OCI-LY7 (cell line): ENCODE data around the gene MYO16. TPM values are rescaled to one million over a fixed set of nuclear protein-coding genes. Genes with fewer than 3 reads are reported as not detected.

ENCODE experiments used
- BruUV-seq: library from RNA; stranded (reverse); fragments of 400-500 nt; replicated peaks from 2 replicates; lab custom pipeline; 2021; lab: Mats Ljungman, UMichigan
- CTCF ChIA-PET: fragments of 300-600 bp; sonication (Branson Sonifier 250); formaldehyde crosslinking; loops from one replicate; lab custom pipeline; 2022; ENCODE audit warnings: antibody characterized with exemption; ENCODE audit not compliant: unreplicated experiment; lab: Charles Lee
- POLR2A ChIA-PET: fragments of 300-600 bp; sonication (Branson Sonifier 250); formaldehyde crosslinking; loops from one replicate; lab custom pipeline; 2022; ENCODE audit warnings: antibody characterized with exemption; lab: Charles Lee
- DNase-seq: peaks from one replicate; pipeline ENCODE4 v3.0.0-alpha.2; 2015; ENCODE audit warnings: low spot score
- H2AFZ ChIP-seq: fragments of 200-600 bp; sonication (generic), shearing (Covaris generic); 2 replicates; pipeline ENCODE4 v1.6.1; 2014; ENCODE audit warnings: mild to moderate bottlenecking, antibody characterized with exemption, low read length, moderate library complexity
- H3K27ac ChIP-seq: fragments of 200-600 bp; sonication (generic); 2 replicates; pipeline ENCODE4 v1.5.1; 2014; ENCODE audit warnings: mixed run types, low read depth, mild to moderate bottlenecking, moderate library complexity, low read length, inconsistent platforms; ENCODE audit not compliant: poor library complexity, severe bottlenecking
- H3K36me3 ChIP-seq: fragments of 200-600 bp; sonication (generic); 2 replicates; pipeline ENCODE4 v1.6.1; 2014; ENCODE audit warnings: mild to moderate bottlenecking, antibody characterized with exemption, low read length, moderate library complexity, mixed read lengths; ENCODE audit not compliant: insufficient read depth
- H3K4me1 ChIP-seq: fragments of 200-600 bp; sonication (generic); 2 replicates; pipeline ENCODE4 v1.5.1; 2014; ENCODE audit warnings: mild to moderate bottlenecking, low read length; ENCODE audit not compliant: insufficient read depth, poor library complexity, severe bottlenecking
- H3K4me2 ChIP-seq: fragments of 200-600 bp; sonication (generic); 2 replicates; pipeline ENCODE4 v1.6.1; 2014; ENCODE audit warnings: mild to moderate bottlenecking, low read length
- H3K4me3 ChIP-seq: fragments of 200-600 bp; sonication (generic); 2 replicates; pipeline ENCODE4 v1.5.1; 2014; ENCODE audit warnings: mild to moderate bottlenecking, low read depth, low read length; ENCODE audit not compliant: poor library complexity, severe bottlenecking
- H3K79me2 ChIP-seq: fragments of 200-600 bp; sonication (generic); 2 replicates; pipeline ENCODE4 v1.6.1; 2016; ENCODE audit warnings: low read depth, mild to moderate bottlenecking, low read length, moderate library complexity, mixed read lengths; ENCODE audit not compliant: insufficient read depth
- H3K9me2 ChIP-seq: fragments of 200-600 bp; sonication (generic); 2 replicates; pipeline ENCODE4 v1.6.1; 2016; ENCODE audit warnings: mild to moderate bottlenecking, low read length, mixed read lengths; ENCODE audit not compliant: insufficient read depth
- H3K9me3 ChIP-seq: fragments of 200-600 bp; sonication (generic); 2 replicates; pipeline ENCODE4 v1.6.1; 2014; ENCODE audit warnings: mild to moderate bottlenecking, mixed run types, low read length, mixed read lengths
- H4K20me1 ChIP-seq: fragments of 200-600 bp; sonication (generic); 2 replicates; pipeline ENCODE4 v1.6.1; 2014; ENCODE audit warnings: mild to moderate bottlenecking, antibody characterized with exemption, low read length, moderate library complexity, mixed read lengths; ENCODE audit not compliant: insufficient read depth
- EZH2phosphoT487 ChIP-seq: fragments of 200-600 bp; sonication (generic); IDR thresholded peaks from 2 replicates; pipeline ENCODE4 v1.6.1; 2018; ENCODE audit warnings: low read depth, borderline replicate concordance, mild to moderate bottlenecking, mixed run types, antibody characterized with exemption, low read length, moderate library complexity, mixed read lengths
- intact Hi-C: fragments of 100-400 bp; cut with micrococcal nuclease; formaldehyde crosslinking; loops from one replicate; pipeline ENCODE4 v1.10.0; 2022; ENCODE audit not compliant: unreplicated experiment
- total RNA-seq, 2 experiments: library from RNA; depleted of rRNA in 1 of 2; stranded (reverse); fragments of >200 nt in 1 of 2; shearing (Covaris generic) in 1 of 2; gene quantifications; 2 replicates each; pipeline ENCODE4 v1.2.3, GENCODE V29; 2014 to 2022
- TF ChIP-seq, protein P1 (sequence below): fragments of 200-600 bp; sonication (generic); conservative IDR thresholded peaks from 2 replicates; pipeline ENCODE4 v1.5.1; 2014; ENCODE audit warnings: mild to moderate bottlenecking, antibody characterized with exemption, low read length, moderate library complexity, mixed read lengths

The MYO16 gene
- total RNA-seq, 2 experiments from 2014 or later: 0.06 TPM; not detected in 1

DNA sequence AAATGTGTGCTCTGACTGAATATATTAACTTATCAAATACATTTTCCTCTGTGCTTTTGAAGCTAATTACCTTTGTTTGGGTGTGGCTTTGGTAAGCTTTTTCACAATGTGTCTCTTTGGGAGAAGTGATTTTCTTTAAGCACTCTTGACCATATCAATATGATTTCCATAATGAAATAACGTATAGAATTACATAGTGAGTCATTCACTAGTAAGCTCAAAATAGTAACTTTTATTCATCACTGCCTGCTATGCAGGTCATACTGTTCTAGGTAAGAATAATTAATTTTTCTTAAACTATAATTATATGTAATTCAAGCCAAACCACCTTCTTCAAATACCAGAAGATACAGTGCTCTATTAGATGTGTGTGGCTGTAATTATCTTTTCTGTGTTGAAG is 480.7 kb downstream of the MYO16 start:
- H3K9me2 ChIP-seq: no peaks in the 10 kb centered on the region
- no peak overlapping the region for H3K4me3 ChIP-seq
- POLR2A ChIA-PET: interaction anchor here (0.6 kb wide), 1 partner anchor 128 kb away, joined by 3 read pairs; no protein-coding TSS in a partner anchor
- no peaks in the 10 kb centered on the region for H3K4me1 ChIP-seq
- H4K20me1 ChIP-seq: no peaks in the 10 kb centered on the region
- no TSS peak for BruUV-seq
- CTCF ChIA-PET: no interaction called here
- intact Hi-C loops: no loop called here
- DNase-seq: no peak
- H3K27ac ChIP-seq: no peak overlapping the region
- no peak overlapping the region for H2AFZ ChIP-seq
- no peaks in the 10 kb centered on the region for H3K9me3 ChIP-seq
- no peak for TF ChIP-seq EZH2phosphoT487
- TF ChIP-seq, protein P1, sequence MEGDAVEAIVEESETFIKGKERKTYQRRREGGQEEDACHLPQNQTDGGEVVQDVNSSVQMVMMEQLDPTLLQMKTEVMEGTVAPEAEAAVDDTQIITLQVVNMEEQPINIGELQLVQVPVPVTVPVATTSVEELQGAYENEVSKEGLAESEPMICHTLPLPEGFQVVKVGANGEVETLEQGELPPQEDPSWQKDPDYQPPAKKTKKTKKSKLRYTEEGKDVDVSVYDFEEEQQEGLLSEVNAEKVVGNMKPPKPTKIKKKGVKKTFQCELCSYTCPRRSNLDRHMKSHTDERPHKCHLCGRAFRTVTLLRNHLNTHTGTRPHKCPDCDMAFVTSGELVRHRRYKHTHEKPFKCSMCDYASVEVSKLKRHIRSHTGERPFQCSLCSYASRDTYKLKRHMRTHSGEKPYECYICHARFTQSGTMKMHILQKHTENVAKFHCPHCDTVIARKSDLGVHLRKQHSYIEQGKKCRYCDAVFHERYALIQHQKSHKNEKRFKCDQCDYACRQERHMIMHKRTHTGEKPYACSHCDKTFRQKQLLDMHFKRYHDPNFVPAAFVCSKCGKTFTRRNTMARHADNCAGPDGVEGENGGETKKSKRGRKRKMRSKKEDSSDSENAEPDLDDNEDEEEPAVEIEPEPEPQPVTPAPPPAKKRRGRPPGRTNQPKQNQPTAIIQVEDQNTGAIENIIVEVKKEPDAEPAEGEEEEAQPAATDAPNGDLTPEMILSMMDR: no peak
- H3K36me3 ChIP-seq: no peaks in the 10 kb centered on the region
- H3K79me2 ChIP-seq: no peaks in the 10 kb centered on the region
- no peak overlapping the region for H3K4me2 ChIP-seq

DNA sequence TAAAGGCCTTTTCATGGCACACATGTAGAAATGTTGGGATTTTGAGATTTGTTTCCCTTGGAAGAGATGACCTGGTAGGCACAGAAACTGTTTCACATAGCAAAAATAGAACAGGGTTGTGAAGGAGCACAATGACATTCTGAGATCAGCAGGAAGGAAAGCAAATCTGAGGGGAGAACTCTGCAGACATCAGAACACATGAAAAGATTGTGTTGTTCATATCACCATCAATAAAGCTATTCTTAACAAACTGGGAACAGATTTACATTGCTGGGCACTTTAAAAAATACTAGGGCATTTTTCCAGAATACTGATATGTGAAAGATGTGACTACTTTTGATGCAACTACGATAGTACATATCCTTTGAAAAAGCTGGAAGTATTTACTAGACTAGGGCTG is 481.7 kb downstream of the MYO16 start:
- Histone ChIP-seq H4K20me1 (no peaks in the 10 kb centered on the region), H3K4me2 (no peak overlapping the region), H3K9me3 (no peaks in the 10 kb centered on the region), H3K4me3 (no peak overlapping the region), H3K79me2 (no peaks in the 10 kb centered on the region), H3K9me2 (no peaks in the 10 kb centered on the region), H2AFZ (no peak overlapping the region), H3K36me3 (no peaks in the 10 kb centered on the region), H3K27ac (no peak overlapping the region), H3K4me1 (no peaks in the 10 kb centered on the region)
- TF ChIP-seq, protein P1: no peak
- TF ChIP-seq EZH2phosphoT487: no peak
- CTCF ChIA-PET: no interaction called here
- DNase-seq: no peak
- POLR2A ChIA-PET: interaction anchor here (0.6 kb wide), 1 partner anchor 56 kb away, joined by 3 read pairs; no protein-coding TSS in a partner anchor
- intact Hi-C loops: no loop called here
- BruUV-seq: no TSS peak

DNA sequence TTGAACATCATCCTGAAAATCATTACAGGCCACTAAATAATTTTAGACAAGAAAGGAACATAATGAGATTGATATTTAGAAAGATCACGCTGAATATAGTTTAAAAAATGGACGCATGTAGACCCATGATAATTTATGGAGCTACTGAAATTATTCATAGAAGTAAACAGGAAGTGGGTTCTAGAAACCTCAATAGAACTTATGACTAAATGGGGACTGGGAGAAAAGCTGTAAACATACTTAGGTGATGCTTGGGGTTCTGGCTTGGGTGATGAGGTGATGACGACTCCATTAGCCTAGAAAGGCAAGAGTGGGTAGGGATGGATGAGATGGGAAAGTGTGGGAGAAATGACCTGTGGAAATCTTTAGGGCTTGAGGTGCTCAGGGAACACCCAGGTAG is 484.0 kb downstream of the MYO16 start:
- no peaks in the 10 kb centered on the region for H3K4me1 ChIP-seq
- POLR2A ChIA-PET: interaction anchor here (0.6 to 1.1 kb wide), 2 partner anchors 15 to 278 kb away, joined by 3 to 4 read pairs; no protein-coding TSS in a partner anchor
- TF ChIP-seq, protein P1: no peak
- no peak for TF ChIP-seq EZH2phosphoT487
- no peaks in the 10 kb centered on the region for H4K20me1 ChIP-seq
- BruUV-seq: no TSS peak
- no peak for DNase-seq
- no peak overlapping the region for H3K27ac ChIP-seq
- no peaks in the 10 kb centered on the region for H3K79me2 ChIP-seq
- intact Hi-C loops: no loop called here
- H3K4me3 ChIP-seq: no peak overlapping the region
- CTCF ChIA-PET: no interaction called here
- no peak overlapping the region for H3K4me2 ChIP-seq
- H2AFZ ChIP-seq: no peak overlapping the region
- H3K9me2 ChIP-seq: no peaks in the 10 kb centered on the region
- H3K9me3 ChIP-seq: no peaks in the 10 kb centered on the region
- H3K36me3 ChIP-seq: no peaks in the 10 kb centered on the region
